Liver (tissue), 3 donors: ENCODE data around the gene ILDR2.

Experiments used
- FOXA1 ChIP-seq: IDR thresholded peaks from 2 replicates; pipeline ENCODE4 v1.6.1; 2016; ENCODE audit warnings: antibody characterized with exemption
- GABPA ChIP-seq, 2 donors: IDR thresholded peaks in 1 of 2; conservative IDR thresholded peaks in 1 of 2; 2 replicates each; pipeline ENCODE4 v1.6.1; 2016; ENCODE audit warnings: antibody characterized with exemption in 2 of 2, mild to moderate bottlenecking in 1 of 2, moderate library complexity in 1 of 2
- JUND ChIP-seq, 2 donors: IDR thresholded peaks; 2 replicates each; pipeline ENCODE4 v1.6.1; 2016; ENCODE audit warnings: antibody characterized with exemption in 2 of 2
- NR2F2 ChIP-seq: IDR thresholded peaks from 2 replicates; pipeline ENCODE4 v1.6.1; 2016; ENCODE audit warnings: antibody characterized with exemption
- RAD21 ChIP-seq, 2 donors: IDR thresholded peaks; 2 replicates each; pipeline ENCODE4 v1.6.1; 2016; ENCODE audit warnings: antibody characterized with exemption in 2 of 2, mild to moderate bottlenecking in 2 of 2
- RXRA ChIP-seq, 2 donors: IDR thresholded peaks; 2 replicates each; pipeline ENCODE4 v1.6.1; 2017 to 2018; ENCODE audit warnings: antibody characterized with exemption in 2 of 2, mild to moderate bottlenecking in 1 of 2
- SP1 ChIP-seq: IDR thresholded peaks from 2 replicates; pipeline ENCODE4 v1.6.1; 2018; ENCODE audit warnings: antibody characterized with exemption, mild to moderate bottlenecking
- TAF1 ChIP-seq: conservative IDR thresholded peaks from 2 replicates; pipeline ENCODE4 v1.6.1; 2016; ENCODE audit warnings: antibody characterized with exemption, mild to moderate bottlenecking
- TF ChIP-seq, protein P1 (sequence below): fragments of 150-350 bp; IDR thresholded peaks from 2 replicates; pipeline ENCODE4 v1.5.1; 2017; ENCODE audit warnings: improper control_type of control experiment, low read depth, low read length; ENCODE audit not compliant: missing input control
- TF ChIP-seq, protein P2 (sequence below): IDR thresholded peaks from 2 replicates; pipeline ENCODE4 v1.6.1; 2016; ENCODE audit warnings: antibody characterized with exemption
- TF ChIP-seq, protein P3 (sequence below): IDR thresholded peaks from 2 replicates; pipeline ENCODE4 v1.6.1; 2016; ENCODE audit warnings: antibody characterized with exemption
- TF ChIP-seq, protein P4 (sequence below): IDR thresholded peaks from 2 replicates; pipeline ENCODE4 v1.6.1; 2016; ENCODE audit warnings: antibody characterized with exemption, mild to moderate bottlenecking
- donor health status: healthy.
- donor health status: healthy.

DNA sequence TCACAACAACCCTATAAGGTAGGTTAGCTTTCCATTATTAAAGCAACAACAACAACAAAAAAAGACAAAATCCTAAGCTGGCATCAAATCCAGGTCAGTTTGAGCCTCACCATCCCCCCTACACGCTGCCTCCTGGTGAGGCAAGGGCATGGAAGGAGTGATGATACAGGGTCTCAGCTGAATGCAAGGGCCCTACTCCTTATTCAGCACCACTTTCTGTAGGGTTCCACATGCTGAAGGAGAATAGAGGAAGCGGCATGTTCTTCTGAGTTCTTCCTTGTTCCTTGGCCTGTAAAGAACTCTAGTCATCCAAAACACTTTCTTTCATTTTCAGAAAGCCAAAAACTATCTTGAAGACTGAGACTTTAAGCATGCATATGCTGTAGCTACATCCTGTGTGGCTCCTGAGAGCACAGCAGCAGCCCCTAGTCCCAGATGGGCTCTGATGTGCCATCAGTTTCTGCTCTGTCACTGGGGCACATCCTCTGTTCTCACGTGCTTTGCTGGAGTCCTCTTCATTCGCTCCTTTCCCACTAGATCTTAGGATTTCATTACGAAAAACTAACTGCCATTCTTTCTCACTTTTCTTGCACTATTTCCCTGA is 6.2 kb downstream of the ILDR2 start:
- TF ChIP-seq, protein P1, sequence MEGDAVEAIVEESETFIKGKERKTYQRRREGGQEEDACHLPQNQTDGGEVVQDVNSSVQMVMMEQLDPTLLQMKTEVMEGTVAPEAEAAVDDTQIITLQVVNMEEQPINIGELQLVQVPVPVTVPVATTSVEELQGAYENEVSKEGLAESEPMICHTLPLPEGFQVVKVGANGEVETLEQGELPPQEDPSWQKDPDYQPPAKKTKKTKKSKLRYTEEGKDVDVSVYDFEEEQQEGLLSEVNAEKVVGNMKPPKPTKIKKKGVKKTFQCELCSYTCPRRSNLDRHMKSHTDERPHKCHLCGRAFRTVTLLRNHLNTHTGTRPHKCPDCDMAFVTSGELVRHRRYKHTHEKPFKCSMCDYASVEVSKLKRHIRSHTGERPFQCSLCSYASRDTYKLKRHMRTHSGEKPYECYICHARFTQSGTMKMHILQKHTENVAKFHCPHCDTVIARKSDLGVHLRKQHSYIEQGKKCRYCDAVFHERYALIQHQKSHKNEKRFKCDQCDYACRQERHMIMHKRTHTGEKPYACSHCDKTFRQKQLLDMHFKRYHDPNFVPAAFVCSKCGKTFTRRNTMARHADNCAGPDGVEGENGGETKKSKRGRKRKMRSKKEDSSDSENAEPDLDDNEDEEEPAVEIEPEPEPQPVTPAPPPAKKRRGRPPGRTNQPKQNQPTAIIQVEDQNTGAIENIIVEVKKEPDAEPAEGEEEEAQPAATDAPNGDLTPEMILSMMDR, result no peak
- TF ChIP-seq, protein P2, sequence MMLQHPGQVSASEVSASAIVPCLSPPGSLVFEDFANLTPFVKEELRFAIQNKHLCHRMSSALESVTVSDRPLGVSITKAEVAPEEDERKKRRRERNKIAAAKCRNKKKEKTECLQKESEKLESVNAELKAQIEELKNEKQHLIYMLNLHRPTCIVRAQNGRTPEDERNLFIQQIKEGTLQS, result no peak
- no peak for TF ChIP-seq SP1
- no peak for TF ChIP-seq RAD21 (IDR thresholded peaks at IDR 0.05)
- TF ChIP-seq RXRA (IDR thresholded peaks at IDR 0.05), result no peak
- TF ChIP-seq, protein P3, sequence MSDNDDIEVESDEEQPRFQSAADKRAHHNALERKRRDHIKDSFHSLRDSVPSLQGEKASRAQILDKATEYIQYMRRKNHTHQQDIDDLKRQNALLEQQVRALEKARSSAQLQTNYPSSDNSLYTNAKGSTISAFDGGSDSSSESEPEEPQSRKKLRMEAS, result no peak
- TF ChIP-seq GABPA (IDR thresholded peaks at IDR 0.05 in 1 of 2, conservative IDR thresholded peaks at IDR 0.05 in 1 of 2), result no peak
- TF ChIP-seq TAF1, result no peak
- TF ChIP-seq FOXA1, result no peak
- TF ChIP-seq NR2F2, result no peak
- TF ChIP-seq JUND (IDR thresholded peaks at IDR 0.05), result no peak
- TF ChIP-seq, protein P4, sequence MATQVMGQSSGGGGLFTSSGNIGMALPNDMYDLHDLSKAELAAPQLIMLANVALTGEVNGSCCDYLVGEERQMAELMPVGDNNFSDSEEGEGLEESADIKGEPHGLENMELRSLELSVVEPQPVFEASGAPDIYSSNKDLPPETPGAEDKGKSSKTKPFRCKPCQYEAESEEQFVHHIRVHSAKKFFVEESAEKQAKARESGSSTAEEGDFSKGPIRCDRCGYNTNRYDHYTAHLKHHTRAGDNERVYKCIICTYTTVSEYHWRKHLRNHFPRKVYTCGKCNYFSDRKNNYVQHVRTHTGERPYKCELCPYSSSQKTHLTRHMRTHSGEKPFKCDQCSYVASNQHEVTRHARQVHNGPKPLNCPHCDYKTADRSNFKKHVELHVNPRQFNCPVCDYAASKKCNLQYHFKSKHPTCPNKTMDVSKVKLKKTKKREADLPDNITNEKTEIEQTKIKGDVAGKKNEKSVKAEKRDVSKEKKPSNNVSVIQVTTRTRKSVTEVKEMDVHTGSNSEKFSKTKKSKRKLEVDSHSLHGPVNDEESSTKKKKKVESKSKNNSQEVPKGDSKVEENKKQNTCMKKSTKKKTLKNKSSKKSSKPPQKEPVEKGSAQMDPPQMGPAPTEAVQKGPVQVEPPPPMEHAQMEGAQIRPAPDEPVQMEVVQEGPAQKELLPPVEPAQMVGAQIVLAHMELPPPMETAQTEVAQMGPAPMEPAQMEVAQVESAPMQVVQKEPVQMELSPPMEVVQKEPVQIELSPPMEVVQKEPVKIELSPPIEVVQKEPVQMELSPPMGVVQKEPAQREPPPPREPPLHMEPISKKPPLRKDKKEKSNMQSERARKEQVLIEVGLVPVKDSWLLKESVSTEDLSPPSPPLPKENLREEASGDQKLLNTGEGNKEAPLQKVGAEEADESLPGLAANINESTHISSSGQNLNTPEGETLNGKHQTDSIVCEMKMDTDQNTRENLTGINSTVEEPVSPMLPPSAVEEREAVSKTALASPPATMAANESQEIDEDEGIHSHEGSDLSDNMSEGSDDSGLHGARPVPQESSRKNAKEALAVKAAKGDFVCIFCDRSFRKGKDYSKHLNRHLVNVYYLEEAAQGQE, result no peak
